ENCODE data around the gene SEC24C.

DNA sequence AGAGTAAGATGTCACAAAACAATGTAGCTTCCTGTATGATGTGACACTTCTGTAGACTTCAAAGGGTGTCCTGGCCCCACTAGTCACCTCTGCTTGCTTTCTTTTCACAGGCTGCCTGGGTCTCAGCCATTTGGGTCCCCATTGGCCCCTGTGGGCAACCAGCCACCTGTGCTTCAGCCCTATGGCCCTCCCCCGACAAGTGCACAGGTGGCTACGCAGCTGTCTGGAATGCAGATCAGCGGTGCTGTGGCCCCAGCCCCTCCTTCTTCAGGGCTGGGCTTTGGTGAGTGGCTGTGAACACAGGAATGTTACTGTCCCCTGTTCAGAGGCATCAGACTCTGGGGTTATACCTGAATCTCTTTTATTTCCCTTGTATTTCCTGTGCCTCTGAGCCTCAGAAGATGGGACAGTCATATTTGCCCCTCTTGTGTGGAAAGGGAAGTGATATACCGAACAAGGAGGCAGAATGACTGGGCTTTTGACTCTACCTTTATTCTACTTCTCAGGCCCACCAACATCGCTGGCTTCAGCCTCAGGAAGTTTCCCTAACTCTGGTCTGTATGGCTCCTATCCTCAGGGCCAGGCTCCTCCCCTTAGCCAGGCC is 15.4 kb downstream of the SEC24C start:
- TF ChIP-seq, protein P1, sequence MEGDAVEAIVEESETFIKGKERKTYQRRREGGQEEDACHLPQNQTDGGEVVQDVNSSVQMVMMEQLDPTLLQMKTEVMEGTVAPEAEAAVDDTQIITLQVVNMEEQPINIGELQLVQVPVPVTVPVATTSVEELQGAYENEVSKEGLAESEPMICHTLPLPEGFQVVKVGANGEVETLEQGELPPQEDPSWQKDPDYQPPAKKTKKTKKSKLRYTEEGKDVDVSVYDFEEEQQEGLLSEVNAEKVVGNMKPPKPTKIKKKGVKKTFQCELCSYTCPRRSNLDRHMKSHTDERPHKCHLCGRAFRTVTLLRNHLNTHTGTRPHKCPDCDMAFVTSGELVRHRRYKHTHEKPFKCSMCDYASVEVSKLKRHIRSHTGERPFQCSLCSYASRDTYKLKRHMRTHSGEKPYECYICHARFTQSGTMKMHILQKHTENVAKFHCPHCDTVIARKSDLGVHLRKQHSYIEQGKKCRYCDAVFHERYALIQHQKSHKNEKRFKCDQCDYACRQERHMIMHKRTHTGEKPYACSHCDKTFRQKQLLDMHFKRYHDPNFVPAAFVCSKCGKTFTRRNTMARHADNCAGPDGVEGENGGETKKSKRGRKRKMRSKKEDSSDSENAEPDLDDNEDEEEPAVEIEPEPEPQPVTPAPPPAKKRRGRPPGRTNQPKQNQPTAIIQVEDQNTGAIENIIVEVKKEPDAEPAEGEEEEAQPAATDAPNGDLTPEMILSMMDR (conservative IDR thresholded peaks at IDR 0.05; ENCODE audit: low read length), result no peak
- TF ChIP-seq EZH2phosphoT487 (IDR thresholded peaks at IDR 0.05; ENCODE audit: borderline replicate concordance), result no peak

Data from Loucy (cell line).